ENCODE data around the gene ATP13A1.
"Not testable (repeated sequence)": the region's sequence is repeated elsewhere in the genome, so short reads cannot be mapped to it uniquely, and the experiment has no call there.

Gene ATP13A1

DNA sequence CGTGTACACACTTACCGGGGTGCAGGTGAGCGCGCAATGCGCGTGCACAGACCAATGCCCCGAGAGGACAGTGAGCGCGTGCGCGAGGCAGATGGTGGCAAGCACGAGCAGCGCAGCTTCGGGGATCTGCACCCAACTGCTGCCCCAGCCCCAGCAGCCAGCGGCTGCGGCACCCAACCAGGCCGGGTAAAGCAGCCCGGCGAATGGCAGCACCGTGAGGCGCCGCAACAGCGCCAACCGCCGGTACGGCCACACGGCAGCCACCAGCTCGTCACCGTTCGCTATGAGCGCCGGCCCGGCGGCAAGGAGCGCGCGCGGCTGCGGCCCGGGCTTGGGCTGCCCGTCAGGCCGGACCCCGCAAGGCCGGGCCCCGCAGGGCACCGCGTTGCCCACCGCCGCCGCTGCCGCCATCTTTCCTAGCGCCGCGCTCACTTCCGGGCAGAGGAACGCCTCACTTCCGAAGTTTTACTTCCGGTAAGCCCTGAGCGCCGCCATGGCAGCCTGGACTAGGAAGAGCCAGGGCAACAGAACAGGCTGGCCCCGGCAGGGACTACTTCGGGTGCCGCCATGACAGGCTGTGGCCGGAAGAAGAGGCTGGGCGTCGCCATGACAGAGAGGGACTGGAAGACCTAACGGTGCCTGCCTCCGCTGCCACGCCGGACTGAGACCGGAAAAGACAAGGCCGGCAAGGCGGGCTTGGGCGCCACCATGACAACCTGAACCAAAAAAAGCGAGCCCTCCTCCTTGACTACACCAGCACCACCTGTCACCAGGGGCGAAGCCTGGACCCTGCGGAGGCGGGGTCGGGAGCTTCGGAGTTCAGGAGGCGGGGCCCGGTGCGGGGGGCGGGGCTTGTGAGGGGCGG lies at the start of gene ATP13A1:
Gene ATP13A1, minus strand, starts transcription at position 421 of the 865 bp plus-strand sequence. Its CDS starts 10 bp downstream, at position 411.
- DNase-seq = peak; percentile 97

DNA sequence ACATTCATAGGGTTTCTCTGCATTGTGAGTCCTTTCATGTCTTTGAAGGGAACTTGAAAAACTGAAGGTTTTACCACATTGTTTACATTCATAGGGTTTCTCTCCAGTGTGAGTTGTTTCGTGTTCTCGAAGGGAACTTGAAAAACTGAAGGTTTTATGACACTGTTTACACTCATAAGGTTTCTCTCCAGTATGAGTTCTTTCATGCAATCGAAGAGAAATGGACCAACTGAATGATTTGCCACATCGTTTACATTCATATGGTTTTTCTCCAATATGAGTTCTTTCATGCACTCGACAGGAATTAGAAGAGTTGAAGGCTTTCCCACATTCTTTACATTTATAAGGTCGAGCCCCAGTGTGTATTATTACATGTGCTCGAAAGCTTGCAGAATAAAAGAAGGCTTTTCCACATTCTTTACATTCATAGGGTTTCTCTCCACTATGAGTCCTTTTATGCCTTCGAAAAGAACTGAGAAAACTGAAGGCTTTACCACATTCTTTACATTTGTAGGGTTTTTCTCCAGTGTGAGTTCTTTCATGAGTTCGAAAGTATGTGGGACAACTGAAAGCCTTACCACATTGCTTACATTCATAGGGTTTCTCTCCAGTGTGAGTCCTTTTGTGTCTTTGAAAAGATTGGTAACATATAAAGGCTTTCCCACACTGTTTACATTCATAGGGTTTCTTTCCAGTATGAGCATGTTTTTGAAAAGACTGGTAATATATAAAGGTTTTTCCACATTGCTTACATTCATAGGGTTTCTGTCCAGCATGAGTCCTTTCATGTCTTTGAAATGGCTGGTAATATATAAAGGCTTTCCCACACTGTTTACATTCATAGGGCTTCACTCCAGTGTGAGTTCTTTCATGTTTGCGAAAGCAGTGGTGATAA lies 48.7 kb upstream of the ATP13A1 start:
- DNase-seq = no peak

DNA sequence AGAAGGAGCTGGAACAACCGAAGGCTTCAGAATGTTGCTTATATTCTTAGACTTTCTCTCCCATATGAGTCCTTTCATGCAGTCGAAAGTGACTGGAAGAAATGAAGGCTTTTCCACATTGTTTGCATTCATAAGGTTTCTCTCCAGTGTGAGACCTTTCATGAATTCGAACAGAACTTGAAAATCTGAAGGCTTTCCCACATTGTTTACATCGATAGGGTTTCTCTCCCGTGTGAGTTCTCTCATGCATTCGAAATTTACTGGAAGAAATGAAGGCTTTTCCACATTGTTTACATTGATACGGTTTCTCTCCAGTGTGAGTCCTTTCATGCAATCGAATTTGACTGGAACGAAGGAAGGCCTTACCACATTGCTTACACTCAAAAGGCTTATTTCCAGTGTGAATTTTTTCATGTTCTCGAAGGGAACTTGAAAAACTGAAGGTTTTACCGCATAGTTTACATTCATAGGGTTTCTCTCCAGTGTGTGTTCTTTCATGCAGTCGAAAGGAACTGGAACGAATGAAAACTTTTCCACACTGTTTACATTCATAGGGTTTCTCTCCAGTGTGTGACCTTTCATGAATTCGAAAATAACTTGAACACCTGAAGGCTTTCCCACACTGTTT lies 47.9 kb upstream of the ATP13A1 start:
- DNase-seq = no peak

DNA sequence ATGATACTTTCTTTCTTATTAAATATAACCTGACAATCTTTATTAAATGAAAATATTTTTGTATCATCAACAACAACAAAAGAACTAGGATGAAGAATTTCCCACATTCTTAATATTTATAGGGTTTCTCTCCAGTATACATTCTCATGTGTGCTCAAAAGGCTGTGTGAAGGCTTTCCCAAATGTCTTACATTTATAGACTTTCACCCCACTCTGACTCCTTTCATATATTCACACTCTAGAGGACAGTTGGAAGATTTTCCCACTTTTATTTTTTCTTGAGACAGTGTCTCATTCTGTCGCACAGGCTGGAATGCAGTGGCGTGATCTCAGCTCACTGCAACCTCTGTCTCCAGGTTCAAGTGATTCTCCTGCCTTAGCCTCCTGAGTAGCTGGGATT lies 47.0 kb upstream of the ATP13A1 start:
- no peak for DNase-seq

DNA sequence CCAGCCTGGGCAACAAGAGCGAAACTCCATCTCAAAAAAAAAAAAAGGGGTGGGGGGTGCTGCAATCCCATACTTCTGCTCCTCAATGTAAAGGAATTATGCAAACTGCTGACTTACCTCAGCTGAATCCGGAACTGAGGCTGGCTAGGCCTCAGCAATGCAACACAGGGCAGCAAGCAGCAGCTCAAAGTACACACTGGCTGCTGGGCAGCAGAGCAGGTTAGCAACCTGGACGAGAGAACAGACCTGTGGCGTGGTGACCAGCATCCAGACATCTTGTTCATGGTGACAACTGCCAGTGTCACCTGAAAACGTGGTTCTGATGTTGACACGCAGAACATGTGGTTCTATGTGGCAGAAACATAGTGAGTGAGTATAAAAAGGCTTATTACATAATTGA lies 41.4 kb upstream of the ATP13A1 start:
- DNase-seq = no peak

DNA sequence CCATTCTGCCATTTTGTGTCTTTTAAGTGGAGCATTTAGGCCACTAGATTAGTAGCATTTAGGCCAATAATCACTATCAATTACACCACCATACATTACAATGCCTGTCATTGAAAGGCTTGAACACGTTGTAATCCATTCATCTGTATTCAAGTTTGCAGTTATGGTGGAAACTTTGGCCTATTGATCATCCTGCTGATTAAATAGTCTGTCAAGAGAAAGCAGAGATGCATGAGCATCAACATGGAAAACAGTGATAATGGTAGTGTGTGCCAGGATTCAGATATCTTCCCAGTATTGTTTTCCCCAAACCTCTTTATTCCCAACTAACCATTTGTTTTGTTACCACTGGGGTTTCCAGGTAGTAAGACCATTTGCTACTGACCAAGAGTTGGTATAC lies 37.0 kb upstream of the ATP13A1 start:
- not testable (repeated sequence) for DNase-seq

DNA sequence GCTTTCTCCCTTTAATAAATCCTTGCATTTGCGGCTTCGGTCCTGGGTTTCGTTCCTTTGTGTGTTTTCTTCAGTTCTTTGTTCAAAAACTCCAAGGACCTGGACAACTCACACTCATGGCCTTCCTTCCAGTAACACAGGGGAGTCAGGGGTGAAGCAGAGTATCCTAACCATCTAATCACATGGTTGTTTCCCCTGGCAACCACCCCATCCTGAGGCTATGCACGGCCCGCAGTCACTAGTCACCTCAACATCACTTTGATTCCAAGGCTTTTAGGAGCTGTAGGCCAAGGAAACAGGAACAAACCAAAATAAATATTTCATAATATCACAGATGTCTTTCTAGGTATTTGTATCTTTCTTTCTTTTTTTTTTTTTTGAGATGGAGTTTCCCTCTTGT lies 34.1 kb upstream of the ATP13A1 start:
- DNase-seq = no peak

DNA sequence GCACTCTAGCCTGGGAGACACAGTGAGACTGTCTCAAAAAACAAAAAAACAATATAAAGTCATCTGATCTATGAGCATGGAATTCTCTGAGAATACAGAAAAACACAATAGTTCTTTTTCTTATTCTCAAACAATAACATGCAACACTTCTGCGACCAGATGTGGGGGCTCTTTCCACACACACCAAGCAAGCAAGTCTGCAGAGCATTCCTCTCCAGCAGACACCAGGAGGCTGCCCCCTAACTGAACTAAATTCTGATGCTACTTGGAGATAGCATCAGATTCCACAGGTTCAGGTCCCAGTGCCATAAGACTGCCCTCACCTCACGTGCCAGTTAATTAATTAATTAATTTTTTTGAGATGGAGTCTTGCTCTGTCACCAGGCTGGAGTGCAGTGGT lies 32.9 kb upstream of the ATP13A1 start:
- DNase-seq = no peak

DNA sequence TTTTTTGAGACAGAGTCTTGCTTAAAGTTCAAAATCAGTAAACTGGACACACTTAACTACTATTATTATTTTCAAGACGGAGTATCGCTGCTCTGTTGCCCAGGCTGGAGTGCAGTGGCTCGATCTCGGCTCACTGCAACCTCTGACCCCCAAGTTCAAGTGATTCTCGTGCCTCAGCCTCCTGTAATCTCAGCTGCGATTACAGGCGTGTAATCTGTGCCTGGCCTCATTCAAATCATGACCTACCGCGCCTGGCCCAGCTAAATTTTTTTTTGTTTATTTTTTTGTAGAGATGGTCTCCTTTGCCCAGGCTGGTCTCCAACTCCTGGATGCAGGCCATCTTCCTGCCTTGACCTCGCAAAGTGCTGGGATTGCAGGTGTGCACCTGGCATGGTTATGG lies 28.2 kb upstream of the ATP13A1 start:
- no peak for DNase-seq

DNA sequence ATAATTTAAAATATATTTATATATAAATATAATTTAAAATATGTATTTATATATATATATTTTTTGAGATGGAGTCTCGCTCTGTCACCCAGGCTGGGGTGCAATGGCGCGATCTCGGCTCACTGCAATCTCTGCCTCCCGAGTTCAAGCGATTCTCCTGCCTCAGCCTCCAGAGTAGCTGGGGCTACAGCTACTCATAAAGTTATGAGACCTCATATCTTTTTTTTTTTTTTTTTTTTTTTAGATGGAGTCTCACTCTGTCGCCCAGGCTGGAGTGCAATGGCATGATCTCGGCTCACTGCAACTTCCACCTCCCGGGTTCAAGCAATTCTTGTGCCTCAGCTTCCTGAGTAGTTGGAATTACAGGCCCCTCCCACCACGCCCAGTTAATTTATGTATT lies 25.5 kb upstream of the ATP13A1 start:
- DNase-seq = not testable (repeated sequence)

DNA sequence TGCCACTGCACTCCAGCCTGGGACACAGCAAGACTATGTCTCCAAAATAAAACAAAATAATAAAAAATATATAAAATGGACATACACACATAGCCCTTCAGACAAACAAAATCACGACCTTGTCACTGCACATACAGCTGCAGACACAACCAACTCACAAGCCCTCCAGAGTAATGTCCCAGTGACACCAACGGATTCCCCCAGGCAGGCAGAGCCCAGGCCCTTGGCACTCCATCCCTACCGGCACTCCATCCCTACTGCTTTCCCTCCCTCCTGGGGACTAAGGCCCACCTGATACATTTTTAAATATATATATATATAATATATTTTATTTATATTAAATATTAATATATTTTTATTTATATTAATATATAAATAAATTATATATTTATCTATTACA lies 23.6 kb upstream of the ATP13A1 start:
- DNase-seq = no peak

DNA sequence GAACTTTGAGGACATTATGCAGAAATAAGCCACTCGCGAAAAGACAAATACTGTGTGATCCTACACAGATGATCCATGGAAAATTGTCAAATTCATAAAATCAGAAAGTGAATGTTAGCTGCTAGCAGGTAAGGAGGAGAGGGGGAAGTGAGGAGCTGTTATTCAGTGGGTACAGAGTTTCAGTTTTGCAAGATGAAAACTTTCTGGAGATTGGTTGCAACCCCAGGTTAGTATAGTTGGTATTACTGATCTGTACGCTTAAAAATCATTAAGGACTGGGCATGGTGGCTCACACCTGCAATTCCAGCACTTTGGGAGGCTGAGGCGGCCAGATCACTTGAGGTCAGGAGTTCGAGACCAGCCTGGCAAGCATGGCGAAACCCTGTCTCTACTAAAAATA lies 23.1 kb upstream of the ATP13A1 start:
- DNase-seq = no peak

DNA sequence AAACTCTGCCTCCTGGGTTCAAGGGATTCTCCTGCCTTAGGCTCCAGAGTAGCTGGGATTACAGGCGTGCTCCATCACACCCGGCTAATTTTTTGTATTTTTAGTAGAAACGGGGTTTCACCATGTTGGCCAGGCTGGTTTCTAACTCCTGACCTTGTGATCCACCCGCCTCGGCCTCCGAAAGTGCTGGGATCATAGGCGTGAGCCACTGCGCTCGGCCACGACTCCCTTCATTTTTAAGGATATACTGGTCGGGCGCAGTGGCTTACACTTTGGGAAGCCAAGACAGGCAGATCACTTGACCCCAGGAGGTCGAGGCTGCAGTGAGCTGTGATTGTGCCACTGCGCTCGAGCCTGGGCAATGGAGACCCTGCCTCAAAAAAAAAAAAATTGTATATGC lies 22.6 kb upstream of the ATP13A1 start:
- not testable (repeated sequence) for DNase-seq

DNA sequence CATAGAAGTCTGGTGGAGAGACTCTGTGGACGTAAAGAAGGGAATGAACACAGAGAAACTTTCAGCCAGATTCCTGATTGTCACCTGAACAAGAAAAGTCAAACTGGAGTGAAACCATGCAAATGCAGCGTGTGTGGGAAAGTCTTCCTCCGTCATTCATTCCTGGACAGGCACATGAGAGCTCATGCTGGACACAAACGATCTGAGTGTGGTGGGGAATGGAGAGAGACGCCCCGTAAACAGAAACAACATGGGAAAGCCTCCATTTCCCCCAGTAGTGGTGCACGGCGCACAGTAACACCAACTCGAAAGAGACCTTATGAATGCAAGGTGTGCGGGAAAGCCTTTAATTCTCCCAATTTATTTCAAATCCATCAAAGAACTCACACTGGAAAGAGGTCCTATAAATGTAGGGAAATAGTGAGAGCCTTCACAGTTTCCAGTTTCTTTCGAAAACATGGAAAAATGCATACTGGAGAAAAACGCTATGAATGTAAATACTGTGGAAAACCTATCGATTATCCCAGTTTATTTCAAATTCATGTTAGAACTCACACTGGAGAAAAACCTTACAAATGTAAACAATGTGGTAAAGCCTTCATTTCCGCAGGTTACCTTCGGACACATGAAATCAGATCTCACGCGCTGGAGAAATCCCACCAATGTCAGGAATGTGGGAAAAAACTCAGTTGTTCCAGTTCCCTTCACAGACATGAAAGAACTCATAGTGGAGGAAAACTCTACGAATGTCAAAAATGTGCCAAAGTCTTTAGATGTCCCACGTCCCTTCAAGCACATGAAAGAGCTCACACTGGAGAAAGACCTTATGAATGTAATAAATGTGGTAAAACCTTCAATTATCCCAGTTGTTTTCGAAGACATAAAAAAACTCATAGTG lies 15.9 kb upstream of the ATP13A1 start:
- DNase-seq = no peak

DNA sequence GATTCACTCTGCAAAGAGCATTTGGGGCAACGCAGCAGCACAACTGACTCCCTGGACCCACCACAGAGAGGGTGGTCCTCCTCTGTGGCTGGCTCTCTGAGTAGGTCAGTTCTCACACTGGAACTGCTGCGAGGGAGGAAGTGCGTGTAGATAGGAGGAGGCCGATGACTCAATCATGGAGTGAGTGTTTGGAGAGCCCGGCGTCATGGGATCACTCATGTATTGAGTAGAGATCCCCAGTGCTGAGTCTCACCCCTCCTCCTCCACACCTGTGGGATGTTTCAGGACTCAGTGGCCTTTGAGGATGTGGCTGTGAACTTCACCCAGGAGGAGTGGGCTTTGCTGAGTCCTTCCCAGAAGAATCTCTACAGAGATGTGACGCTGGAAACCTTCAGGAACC lies 14.1 kb upstream of the ATP13A1 start:
- DNase-seq = no peak

DNA sequence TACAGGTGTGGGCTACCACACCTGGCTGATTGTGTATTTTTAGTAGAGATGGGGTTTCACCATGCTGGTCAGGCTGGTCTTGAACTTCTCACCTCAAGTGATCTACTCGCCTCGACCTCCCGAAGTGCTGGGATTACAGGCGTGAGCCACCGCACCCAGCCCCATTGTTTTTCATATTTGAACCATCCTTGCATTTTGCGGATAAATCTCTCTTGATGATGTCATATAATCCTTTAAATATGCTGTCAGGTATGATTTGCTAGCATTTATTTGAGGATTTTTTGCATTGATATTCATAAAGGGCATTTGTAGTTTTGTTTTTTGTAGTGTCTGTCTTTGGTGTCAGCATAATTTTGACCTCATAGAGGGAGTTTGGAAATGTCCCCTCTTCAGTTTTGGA lies 10.8 kb upstream of the ATP13A1 start:
- no peak for DNase-seq

DNA sequence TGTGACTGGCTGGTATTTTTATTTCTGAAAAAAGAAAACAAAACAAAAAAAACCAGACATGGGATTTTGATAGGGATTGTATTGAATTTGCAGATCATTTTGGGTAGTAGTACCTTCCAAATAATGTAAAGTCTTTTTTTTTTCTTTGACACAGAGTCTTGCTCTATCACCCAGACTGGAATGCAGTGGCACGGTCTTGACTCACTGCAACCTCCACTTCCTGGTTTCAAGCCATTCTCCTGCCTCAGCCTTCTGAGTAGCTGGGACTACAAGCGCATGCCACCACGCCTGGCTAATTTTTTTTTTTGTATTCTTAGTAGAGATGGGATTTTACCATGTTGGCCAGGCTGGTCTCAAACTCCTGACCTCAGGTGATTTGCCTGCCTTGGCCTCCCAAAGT lies 9.3 kb upstream of the ATP13A1 start:
- no peak for DNase-seq

DNA sequence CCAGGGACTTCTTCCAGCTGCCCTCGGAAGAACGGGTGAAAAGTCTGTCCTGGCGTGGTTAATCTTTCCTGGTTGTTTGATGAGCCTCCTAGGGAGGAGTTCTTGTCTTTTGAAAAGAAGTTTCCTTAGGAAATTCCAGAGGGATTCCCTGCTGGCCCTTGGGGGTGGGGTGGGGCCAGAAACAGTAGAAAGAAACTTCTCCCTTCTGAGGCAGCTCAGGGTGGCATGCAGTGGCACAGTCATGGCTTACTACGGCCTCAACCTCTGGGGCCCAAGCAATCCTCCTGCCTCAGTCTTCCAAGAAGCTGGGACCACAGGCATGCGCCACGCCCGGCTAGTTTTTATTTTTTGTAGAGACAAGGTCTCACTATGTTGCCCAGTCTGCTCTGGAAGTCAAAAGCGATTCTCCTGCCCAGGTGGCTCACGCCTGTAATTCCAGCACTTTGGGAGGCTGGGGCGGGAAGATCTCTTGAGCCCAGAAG lies 6.6 kb upstream of the ATP13A1 start:
- DNase-seq = no peak

DNA sequence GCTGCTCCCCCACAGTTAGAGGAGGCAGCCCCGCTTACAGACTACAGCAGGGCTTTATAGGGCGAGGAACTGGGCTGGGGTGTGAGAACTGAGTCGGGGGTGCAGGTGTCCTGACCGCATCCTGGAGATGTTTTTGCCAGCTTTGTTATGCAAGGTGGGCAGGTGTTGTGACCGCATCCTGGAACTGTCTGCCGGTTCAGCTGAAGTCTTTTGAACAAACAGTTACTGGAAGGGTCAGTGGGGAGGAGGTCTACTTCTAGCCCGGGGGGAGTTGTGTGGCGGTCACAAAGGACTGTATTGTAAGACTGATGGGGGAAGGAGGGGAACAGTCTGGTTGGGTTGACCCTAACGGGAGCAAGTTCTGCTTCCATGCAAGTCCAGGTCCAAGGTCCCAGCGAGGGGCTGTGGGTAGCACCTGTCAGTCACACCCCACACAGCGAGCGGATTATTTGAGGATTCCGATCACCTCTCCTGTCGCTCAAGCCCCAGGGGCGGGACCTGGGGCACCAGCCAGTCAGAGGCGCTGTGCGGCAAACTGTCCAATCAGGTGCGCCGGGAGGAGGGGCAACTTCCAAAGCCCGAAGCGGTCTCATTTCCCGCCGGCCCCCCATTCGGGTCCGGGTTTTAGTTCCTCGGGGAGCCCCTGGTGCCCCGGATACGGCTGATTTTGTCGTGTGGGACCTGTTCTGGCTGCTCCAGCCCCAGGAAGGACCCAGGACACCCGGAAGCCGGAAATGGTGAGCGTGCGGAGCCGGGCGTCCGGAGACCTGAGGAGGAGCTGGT lies 4.9 kb upstream of the ATP13A1 start, which contains the start of gene ZNF101:
Gene ZNF101, plus strand, starts transcription at position 610 of the 783 bp plus-strand sequence. Its CDS starts 125 bp downstream, at position 735.
- DNase-seq = peak; percentile 97

DNA sequence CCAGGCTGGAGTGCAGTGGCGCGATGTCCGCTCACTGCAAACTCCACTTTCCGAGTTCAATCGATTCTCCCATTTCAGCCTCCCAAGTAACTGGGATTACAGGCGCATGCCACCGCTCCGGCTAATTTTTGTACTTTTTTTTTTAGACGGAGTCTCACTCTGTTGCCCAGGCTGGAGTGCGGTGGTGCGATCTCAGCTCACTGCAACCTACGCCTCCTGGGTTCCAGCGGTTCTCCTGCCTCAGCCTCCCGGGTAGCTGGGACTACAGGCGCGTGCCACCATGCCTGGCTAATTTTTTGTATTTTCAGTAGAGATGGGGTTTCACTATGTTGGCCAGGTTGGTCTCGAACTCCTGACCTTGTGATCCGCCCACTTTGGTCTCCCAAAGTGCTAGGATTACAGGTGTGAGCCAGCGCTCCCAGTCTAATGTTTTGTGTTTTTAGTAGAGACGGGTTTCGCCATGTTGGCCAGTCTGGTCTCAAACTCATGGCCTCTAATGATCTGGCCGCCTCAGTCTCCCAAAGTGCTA lies 2.0 kb upstream of the ATP13A1 start:
- DNase-seq = not testable (repeated sequence)

DNA sequence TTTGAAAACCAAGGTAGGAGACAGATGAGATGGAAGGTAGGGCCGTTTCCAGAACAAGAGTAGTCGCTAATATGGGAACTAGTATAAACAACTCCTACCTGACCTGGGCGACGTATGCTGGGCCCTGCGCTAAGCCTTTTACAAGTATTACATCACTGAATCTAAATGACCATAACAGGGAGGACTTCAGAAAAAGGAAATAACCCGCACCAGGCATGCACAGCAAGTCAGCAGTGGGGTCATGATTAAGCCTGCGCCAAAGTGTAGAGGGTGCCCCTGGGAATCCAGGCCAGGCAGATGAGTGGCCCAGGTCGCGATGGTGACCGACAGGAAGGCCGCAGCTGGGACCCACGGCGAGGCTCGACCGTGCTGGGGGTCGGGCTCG lies 613 bp downstream of the ATP13A1 start:
- DNase-seq = no peak
